NT2/D1 (cell line): Measurements from ENCODE around the gene PRKCH.

Experiments used
- YY1 ChIP-seq: IDR thresholded peaks from 2 replicates; pipeline ENCODE4 v1.6.1; 2011; ENCODE audit not compliant: insufficient read length, insufficient read depth
- ZNF274 ChIP-seq: IDR thresholded peaks from 2 replicates; pipeline ENCODE4 v1.6.1; 2011; ENCODE audit warnings: mild to moderate bottlenecking, low read depth, low read length

DNA sequence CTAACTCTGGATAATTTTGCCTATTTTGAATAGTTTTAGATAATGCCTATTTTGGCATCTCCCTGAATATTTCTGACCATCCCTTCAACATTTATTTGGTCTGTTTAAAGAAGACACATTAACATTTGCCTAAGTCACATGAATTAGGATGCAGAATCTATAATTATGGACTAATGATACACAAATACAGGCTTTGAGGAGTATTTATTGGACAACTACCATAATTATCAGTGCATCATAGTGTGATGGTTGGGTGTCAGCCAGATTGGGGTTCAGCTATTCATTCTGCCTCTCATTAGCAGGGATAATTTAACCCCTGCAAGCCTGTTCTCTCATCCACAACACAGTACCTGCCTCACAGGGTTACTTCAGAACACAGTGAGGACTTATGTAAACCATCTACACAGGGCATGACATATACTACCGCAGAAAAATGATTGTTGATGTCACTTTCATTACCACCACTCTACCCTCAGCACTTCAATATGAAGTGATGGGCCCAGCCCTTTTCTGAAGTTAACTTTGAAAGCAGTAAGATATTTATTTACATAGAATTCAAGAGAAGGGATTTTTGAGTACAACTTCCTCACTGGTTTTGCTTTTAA is 14.4 kb downstream of the PRKCH start:
- no peak for TF ChIP-seq ZNF274
- no peak for TF ChIP-seq YY1
